HG02938 (cell line): ENCODE data around the gene COL5A1.

Experiments used
- ATAC-seq: cut with Tn5 transposase; IDR thresholded peaks from one replicate; pipeline ENCODE4 v1.9.1; 2021; ENCODE audit warnings: mild to moderate bottlenecking, moderate library complexity; ENCODE audit not compliant: unreplicated experiment

The COL5A1 gene

DNA sequence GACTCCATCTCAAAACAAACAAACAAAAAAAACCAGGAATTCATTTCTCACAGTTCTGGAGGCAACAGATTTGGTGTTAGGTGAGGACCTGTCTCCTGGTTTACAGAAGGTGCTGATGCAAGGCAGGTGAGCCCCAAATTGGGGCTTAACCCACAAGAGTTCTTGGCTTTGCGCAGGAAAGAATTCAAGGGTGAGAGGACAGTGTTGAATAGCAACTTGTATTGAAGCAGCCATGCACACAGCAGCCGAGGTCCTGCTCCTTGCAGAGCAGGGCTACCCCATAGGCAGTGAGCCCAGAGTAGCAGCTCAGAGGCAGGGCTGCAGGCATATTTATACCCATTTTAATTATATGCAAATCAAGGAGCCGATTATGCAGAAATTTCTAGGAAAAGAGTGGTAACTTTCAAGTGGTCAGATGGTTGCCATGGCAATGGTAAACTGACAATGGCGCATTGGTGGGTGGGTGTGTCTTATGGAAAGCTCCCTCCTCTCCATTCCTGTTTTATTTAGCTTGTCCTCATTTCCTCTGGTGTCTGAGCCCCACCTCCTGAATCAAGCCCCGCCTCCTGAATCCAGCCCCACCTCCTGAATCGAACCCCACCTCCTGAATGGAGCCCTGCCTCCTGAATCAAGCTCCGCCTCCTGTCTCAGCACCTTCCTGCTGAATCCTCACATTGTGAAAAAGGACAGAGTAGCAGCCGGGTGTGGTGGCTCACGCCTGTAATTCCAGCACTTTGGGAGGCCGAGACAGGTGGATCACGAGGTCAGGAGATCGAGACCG is 34.5 kb upstream of the COL5A1 start:
- ATAC-seq, result no peak

DNA sequence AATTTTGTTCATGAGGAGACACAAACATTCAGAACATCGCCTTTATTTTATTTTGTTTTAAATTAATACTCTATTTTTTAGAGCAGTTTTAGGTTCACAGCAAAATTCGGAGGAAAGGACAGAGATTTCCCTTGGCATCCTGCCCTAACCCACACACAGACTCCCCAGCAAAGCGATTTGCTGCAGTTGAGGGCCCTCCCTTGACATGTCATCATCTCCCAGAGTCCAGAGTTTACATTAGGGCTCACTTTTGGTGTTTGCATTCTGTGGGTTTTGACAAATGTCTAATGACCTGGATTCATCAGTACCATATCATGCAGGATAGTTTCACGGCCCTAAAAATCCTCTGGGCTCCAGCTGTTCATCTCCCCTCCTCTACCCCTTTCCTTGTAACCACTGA is 33.6 kb upstream of the COL5A1 start:
- ATAC-seq, result no peak

DNA sequence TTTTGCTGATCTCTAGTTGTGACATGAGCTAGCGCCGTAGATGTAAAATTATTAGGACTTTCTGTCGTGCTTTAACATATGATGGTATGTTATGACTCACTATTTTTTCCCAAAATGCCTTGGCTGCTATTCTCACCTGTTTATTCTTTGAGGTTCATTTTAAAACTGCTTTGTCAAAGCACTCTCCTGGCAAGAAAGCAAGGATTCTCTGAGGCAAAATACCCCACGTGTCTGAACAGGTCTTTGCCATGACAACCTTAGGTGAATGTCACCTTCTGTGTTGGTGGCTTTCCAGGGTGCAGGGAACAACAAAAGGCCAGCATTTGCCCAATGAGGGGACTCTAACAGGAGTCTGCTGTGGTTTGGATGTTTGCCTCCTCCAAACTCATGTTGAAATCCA is 30.6 kb upstream of the COL5A1 start:
- no peak for ATAC-seq

DNA sequence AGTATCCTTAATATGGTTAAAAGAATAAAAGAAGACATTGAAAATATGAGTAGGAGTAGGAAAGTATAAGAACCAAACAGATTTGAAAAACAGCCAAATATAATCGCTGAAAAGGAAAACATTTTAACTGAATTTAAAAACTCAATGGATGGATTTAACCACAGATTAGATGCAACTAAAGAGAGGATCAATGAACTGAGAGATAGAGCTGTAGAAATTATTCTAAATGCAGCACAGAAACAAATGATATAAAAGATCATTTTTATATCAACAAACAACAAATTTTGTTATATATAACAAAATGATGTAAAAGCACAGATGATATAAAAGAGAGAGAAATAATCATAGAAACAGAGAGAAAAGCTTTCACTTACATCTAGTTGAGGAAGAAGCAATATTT is 29.3 kb upstream of the COL5A1 start:
- no peak for ATAC-seq

DNA sequence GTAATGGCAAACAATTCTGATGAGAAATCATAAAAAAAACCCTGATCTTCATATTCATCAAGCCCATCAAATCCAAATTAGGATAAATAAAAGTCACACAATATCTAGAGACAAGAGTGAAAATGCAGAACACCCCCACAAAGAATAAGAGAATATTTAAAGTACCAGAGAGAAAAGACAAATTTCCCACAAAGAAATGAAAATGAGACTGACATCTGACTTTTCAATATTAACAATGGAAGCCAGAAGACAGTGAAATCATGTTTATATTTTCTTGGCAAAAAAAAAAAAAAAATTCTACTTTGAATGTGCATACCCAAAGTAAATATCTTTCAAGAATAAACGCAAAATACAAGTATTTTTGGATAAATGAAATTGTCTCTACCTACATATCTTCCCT is 28.9 kb upstream of the COL5A1 start:
- ATAC-seq, result no peak

DNA sequence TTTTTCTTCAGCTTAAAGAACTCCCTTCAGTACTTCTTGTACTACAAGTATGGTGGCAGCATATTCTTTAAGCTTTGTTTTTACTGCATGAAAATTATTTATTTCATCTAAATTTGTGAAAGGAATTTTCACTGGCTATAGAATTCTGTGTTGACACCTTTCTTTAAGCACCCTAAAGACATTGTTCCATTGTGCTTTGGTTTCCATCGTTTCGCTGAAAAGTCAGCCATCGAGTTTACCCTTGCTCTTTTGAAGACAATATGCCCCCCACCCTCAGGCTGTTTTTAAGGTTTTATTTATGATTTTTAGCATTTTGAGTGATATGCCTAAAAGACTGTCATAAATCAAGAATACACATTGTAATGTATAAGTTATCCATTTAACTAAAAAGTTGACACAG is 27.3 kb upstream of the COL5A1 start:
- ATAC-seq, result no peak

DNA sequence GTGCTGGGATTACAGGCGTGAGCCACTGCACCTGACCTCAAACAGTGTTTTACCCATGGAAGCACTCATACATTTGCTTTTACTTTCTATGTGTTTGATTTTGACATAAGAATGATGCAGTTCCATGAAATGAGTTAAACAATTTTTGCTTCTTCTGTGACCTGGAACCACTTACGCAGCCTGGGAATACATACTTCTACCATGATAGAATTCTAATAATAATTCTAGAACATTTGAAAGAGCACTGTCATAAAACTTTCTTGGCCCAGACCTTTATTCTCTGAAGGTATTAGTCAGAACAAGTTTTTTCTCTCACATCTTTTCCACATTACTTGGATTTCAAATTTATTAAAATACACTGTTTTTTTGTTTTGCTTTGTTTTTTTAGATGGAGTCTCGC is 25.3 kb upstream of the COL5A1 start:
- no peak for ATAC-seq

DNA sequence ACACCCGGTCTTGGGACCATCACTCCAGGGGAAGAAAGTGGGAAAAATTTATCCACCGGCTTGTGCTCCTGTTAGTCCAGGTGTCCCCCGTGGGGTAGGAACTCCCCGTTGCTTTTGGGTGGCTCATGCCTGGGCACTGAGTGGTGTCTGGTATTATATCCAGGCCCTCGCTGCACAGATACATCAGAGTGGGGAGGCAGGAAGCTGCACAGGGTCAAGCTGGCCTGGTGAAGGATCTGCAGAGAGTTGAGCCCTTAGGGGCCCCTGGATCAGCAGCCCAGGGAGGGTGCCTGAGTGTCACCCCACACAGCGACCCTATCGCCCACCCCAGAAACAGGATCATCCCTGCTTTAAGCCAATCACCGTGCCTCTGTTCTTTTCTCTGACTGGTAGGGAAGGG is 24.4 kb upstream of the COL5A1 start:
- no peak for ATAC-seq

DNA sequence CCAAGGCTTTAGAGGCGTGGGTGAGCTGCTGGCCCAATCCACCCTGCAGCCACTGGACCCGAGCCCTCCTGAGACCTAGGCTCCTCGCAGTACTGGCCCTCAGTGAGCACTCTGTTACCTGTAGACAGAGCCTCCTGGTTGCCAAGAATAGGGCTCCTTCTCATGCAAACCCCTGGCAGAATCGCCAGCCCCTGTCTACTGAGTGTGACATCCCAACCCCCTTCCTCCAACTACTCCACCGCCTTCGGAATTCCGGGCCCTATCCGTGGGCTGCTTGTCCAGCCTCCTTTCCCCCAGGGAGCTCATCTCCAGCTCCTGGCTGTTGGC is 23.8 kb upstream of the COL5A1 start:
- ATAC-seq, result no peak

DNA sequence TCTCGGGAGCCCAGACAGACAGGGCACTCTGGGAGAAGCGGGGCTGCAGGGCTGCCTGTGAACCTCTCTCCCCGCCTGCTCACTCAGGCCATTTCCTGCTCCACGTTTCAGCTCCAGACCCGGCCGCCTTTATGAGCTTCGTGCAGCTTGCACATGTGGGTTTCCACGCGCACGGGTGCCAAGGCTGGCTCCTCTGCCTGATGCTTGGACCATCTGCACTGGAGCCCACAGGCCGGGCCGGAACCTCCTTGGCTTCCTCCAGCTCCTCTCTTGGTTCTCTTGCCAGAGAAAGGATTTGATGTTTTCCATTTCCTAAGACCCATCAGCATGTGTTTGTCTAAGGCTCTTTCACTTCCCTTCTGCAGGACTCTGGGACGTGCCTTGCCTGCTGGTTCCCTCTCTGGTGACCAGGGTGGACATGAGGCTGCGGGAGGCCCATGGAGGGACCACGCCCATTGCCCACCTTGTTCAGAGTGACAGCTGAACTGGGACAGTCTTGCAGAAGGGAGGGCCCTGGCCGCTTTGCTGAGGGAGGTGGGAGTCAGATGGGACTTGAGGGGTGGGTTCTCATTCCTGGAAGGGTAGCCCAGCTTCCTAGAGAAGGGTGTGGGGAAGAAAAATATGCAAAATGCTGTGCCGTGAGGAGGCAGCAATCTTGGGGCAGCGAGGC is 23.3 kb upstream of the COL5A1 start:
- no peak for ATAC-seq

DNA sequence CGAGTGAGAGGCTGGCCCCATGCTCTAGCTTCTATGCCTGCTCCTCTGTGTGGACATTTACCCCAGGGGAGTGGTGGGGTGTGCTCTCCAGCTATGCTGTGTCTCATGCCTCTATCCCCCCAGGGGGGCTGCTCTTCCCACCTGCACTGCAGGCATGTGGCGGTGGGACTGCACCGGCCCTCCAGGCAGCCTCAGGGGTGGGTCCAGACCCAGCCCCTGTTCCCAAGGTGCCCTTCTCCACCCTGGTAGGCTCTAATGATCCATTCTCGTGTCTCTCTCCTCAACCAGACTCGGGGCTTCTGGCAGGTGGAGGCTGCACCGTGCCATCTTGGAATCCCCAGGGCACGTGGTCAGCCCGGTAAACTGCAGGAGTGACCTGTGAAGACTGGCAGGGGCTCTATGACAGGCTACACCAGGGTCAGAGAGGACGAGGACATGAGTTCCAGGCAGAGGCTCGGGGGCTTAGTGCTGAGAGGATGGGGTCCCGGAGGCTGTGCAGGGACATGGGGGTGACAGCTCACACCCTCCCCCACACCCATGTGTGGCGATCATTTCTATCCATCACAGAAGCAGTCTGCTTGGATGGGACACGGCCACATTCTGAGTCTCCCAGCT is 22.7 kb upstream of the COL5A1 start:
- ATAC-seq, result no peak

DNA sequence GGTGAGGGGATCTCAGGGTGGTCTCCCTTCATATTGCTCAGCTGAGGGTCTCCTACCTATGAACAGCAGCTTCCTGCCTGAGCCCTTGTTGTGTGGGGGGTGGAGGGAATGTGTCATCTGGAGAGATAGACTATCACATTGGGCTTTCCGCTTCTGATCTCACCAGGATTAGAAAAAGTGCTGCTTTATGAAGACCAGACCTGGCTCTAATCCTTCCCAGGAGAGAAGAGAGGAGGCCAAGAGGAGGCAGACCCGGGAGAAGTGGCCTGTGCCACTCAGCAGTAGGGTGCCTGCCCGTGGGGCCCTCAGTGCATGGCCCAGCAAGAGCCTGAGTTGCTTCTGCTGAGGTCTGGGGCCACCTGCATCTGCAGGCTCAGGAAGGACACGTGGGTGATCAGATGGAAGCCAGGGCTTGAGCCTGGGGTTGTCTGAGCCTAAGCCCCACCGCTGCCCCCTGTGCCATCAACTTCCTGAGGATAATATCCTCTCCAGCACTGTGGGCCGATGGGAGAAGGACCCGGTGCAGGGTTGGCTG is 22.1 kb upstream of the COL5A1 start:
- ATAC-seq, result no peak

DNA sequence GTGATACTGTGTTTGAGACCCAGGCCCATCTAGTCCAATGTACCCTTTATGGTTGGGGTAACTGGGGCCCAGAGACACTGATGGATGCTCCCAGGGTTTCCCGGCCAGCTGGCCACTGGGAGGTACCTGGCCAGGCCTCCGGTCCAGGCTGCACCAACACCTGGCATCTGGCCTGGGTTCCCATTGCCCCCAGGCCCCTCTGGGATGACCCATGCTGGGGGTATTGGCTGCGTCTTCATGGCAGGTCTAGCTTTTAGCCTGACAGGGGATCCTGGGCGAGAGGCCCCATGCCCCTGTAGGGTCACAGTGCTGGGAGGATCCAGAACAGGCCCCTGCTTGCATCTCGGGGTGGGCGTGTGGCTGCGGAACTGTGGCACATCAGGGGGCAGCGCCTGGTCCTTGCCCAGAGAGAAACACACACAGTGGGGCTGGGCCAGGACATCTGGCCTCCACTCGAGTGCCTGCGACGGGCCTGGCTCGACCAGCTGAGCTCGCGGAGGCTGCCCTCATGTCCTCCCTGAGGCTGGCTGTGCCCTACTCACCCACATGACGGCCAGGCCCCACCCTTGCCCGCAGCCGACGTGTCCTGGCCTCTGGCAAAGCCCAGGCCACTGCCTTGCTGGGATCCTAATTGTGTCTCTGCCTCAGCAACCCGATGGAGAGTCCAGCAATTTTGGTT is 21.5 kb upstream of the COL5A1 start:
- ATAC-seq, result no peak

DNA sequence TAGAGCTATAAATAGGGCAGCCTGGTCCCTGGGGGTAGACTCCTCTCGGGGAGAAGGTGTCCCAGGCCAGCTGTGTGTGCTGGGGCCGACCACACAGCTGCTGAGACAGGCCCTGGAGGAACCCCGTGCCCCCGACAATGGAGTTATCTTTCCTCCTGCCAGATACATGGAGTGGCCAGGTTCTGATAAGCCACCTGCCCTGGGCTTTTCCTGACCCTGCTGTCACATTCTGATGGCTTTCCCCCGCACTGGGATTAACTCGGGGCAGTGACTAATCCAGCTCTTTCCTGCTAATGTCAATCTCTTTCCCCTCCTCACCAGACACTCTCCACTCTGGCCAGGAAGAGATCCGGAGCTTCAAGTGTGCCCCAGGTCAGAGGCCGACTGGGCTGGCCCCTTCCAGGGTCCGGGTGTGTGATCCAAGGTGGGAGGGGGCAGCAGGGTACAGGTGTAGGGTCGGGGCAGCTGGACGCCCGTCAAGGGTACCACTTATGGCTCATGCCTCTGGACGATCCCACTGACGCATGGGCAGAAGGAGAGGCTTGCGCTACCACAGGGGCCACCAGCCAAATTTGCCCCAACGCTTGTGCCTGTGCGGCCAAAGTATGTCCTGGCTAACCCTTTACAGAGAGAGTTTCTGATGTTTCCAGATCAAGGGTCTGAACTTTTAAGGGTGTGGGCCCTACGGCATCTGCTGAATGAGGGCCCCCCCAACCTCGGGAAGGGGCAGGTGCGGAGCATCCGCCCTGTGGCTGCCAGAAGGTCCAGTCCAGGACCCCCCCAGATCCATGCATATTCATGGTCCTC is 20.6 kb upstream of the COL5A1 start:
- no peak for ATAC-seq

DNA sequence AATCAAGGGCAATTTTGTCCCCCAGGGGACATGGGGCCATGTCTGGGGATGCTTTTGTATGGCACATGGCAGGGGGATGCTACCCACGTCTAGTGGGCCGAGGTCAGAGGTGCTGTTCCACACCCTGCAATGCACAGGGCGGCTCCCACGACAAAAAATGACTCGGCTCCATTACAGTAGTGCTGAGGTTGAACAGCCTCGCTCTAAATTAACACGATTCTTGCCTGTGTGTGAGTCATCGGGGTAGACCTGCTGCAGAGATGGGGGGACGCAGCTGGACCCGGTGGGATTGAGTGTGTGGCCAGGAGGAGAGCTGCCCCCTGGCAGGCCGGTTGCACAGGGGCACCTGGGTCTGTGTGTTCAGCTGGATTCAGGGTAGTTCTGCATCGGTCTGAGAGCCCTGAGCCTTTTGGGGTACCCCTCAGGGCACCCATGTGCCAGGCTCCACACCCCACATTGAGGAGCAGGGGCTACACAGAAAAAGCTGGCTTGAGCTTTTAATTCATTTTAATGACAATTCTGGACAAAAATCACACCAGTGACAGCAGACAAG is 20.0 kb upstream of the COL5A1 start:
- ATAC-seq, result no peak

DNA sequence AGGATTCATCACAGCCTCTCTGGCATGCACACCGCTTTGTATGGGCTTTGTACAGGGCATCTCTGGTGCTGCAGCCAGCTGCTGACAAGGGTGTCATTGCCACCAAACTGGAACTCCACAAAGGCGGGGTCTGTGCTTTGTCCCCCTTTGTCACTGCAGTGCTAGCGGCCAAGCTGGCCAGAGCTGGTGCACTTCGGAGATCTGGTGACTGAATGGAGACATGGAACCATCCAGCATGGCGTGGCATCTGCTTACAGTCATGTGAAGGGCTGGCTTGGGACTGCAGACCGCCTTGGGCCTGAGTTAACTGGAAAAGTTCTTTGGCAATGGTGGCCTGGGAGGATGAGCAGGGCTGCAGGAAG is 18.7 kb upstream of the COL5A1 start:
- no peak for ATAC-seq

DNA sequence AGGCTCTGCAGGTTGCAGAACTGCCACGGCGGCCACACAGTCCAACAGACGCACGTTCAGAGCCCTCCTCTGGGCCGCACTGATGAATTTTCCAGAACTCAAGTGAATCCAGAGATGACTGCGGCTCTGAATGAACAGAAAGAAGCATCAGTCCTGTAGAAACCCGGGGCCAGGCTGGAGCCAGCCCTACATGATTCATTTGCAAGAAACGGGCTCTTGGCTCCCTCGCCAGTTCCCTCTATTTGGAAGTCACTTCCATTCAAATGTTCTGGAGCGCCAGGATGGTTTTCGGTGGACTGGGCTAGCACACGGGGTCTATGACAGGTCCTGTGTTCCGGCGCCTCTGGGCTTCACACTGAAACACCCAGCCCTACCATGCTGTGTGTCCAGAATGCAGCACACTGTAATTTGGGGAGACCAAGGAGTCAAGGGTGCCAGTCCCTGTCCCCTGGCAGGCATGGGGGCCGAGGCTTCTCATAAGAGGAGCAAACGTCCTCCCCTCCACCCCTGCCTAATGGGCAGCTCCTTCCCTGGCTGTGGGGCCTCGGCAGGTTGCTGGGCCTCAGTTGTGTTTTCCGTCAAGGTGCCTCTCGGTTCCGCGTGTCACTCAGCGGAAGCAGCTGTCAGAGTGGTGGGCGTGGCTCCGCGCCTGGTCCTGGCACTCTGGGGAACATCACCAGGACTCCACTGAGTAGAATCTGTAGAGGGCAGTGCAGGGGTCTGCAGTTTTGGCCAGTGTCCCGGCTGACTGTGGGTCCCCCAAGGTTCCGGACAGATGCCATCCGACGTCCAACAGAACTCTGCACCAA is 18.1 kb upstream of the COL5A1 start:
- no peak for ATAC-seq

DNA sequence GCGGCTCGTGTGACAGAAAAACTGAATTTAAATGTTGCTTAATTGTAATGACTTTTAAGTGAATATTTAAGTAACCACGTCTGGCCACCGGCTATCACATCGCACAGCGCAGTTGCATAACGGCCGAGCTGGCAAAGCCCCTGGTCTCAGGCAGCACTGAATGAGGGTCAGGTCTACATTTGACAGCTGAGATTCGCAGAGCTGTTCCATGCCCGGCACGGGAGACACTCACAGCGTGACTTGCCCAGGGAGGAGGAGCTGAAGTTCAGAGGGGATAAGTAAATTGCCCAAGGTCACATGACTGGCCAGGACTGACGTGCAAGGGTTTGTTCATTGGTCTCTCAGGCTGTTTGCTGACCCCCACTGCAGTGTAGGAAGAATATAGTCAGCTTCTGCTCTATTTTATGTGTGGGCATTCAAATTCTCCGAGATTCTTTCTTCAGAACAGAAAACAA is 17.4 kb upstream of the COL5A1 start:
- no peak for ATAC-seq

DNA sequence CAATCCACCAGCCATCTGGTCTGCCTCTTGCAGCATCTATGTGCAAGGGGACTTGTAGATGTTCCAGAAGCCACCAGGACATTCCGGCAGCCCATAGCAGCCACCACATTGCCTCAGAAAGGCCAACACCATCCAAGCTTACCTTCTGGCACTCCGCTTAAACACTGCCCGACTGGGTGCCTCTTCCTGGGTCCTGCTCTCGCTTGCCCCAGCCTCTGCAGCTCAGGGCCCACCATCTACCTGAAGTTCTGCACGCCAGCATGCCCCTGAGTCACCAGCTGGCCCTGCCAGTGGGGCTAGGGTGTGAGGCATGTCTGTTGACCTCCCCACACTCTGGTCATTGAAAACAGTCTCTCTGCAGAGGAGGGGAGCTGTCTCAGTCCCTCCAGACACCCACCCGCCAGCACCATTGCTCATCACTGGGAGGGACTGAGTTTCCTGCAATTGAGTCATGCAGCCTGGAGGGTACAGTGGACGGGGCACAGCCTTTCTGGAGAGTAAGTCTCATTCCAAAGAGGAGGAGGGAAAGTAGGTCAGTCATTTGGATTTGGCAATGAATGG is 16.9 kb upstream of the COL5A1 start:
- no peak for ATAC-seq
